CD4-positive, alpha-beta T cell (primary cell): Measurements from ENCODE around the gene SLC1A2. TPM values are rescaled to one million over a fixed set of nuclear protein-coding genes. Genes with fewer than 3 reads are reported as not detected.

Experiments
- ATAC-seq: fragments of 200-7000 bp; cut with Tn5 transposase; one replicate; pipeline ENCODE4 v1.10.0; 2022; ENCODE audit warnings: mild to moderate bottlenecking; ENCODE audit not compliant: poor library complexity
- CTCF ChIA-PET: fragments of 350-600 bp; sonication (Branson Sonifier 250); formaldehyde crosslinking; loops from one replicate; lab custom pipeline; 2021; ENCODE audit warnings: antibody characterized with exemption, inconsistent platforms; lab: Charles Lee
- POLR2A ChIA-PET: fragments of 350-600 bp; sonication (Branson Sonifier 250); formaldehyde crosslinking; loops from one replicate; lab custom pipeline; 2021; ENCODE audit warnings: antibody characterized with exemption, inconsistent platforms; lab: Charles Lee
- DNase-seq, 14 experiments: peaks; one replicate each; pipeline ENCODE4 v3.0.0-alpha.2; 2013 to 2020; ENCODE audit warnings: mixed read lengths in 2 of 14
- H3K27ac ChIP-seq, 2 donors: one replicate each; pipeline versions ENCODE4 v1.5.1 to v1.7.0; 2013; ENCODE audit warnings: low read length in 2 of 2, low read depth in 1 of 2, mild to moderate bottlenecking in 1 of 2
- H3K27me3 ChIP-seq, 2 experiments: 1 replicate in 1 of 2; 2 replicates in 1 of 2; pipeline versions ENCODE4 v1.6.1 to v1.7.0; 2013; ENCODE audit warnings: low read length in 2 of 2, control low read depth in 1 of 2, mild to moderate bottlenecking in 1 of 2, moderate library complexity in 1 of 2; ENCODE audit not compliant: insufficient read depth in 2 of 2, control insufficient read depth in 1 of 2
- H3K36me3 ChIP-seq: one replicate; pipeline ENCODE4 v1.6.1; 2013; ENCODE audit warnings: low read length, control low read depth; ENCODE audit not compliant: insufficient read depth
- H3K4me1 ChIP-seq: one replicate; pipeline ENCODE4 v1.6.1; 2013; ENCODE audit warnings: low read length, control low read depth; ENCODE audit not compliant: insufficient read depth
- H3K4me3 ChIP-seq: one replicate; pipeline ENCODE4 v1.5.1; 2013; ENCODE audit warnings: mild to moderate bottlenecking, low read length, moderate library complexity
- H3K9me3 ChIP-seq, 2 experiments: 1 replicate in 1 of 2; 2 replicates in 1 of 2; pipeline versions ENCODE4 v1.6.1 to v1.7.0; 2013; ENCODE audit warnings: low read length in 2 of 2, mild to moderate bottlenecking in 2 of 2, control low read depth in 1 of 2, moderate library complexity in 1 of 2; ENCODE audit not compliant: control insufficient read depth in 1 of 2, insufficient read depth in 1 of 2
- H3K27ac Mint-ChIP-seq: one replicate; pipeline ENCODE4 v1.8.0; 2020; ENCODE audit warnings: mixed read lengths
- H3K27me3 Mint-ChIP-seq: one replicate; pipeline ENCODE4 v1.8.0; 2021; ENCODE audit warnings: mixed read lengths
- H3K36me3 Mint-ChIP-seq: one replicate; pipeline ENCODE4 v1.8.0; 2021; ENCODE audit warnings: low read depth, mixed read lengths
- H3K4me1 Mint-ChIP-seq: one replicate; pipeline ENCODE4 v1.8.0; 2021; ENCODE audit warnings: low read depth, mixed read lengths
- H3K4me3 Mint-ChIP-seq: one replicate; pipeline ENCODE4 v1.8.0; 2020; ENCODE audit warnings: mild to moderate bottlenecking, mixed read lengths
- H3K9me3 Mint-ChIP-seq: one replicate; pipeline ENCODE4 v1.8.0; 2020; ENCODE audit warnings: mixed read lengths
- intact Hi-C, 2 experiments: fragments of 100-400 bp; cut with DNase I in 1 of 2; cut with micrococcal nuclease in 1 of 2; formaldehyde crosslinking; loops; one replicate each; pipeline versions ENCODE4 v1.15.1 to v1.9.0; 2023 to 2025; cut with DNase I, micrococcal nuclease
- total RNA-seq, 174 experiments: library from RNA in 2 of 174; stranded (reverse) in 2 of 174; gene quantifications; one replicate each; pipeline ENCODE4 v1.2.3 and lab custom pipeline; 2021 to 2026
- TF ChIP-seq, protein P1 (sequence below): fragments of 200-600 bp; IDR thresholded peaks from one replicate; pipeline ENCODE4 v1.8.0; 2022; ENCODE audit warnings: antibody characterized with exemption, mild to moderate bottlenecking

SLC1A2 gene
- total RNA-seq, 2 experiments from 2014 or later, result not detected

DNA sequence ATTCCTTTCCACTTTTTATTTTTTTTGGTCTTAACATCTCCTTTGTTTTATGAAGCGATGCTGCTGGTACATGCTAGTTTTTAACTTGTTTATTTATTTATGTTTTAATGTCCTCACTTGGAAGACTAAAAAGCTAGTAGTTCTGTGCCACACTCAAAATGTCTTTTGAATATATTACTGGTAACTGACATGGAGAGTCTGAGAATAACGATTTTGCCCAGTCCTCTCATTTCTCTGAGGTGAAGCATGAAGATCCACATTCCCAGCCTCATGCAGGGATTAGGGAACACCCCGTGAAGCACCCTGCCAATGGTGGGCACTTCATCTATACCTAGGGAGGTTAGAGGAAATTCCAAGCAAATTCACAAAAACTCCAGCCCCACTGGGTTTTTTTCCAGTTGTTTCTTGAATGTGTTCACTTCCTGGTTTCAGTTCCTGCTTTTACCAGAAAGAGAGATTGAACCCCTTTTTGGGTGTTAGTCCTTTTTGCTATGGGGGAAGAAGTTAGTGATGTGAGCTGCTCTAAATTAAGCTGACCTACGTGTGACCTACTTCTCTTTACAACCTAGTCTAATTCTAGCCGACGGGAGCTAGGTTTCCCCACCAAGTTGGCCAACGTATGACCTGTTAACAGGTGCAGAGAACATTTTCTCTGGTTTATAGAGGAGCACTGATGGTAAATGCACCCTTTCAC is 106.1 kb downstream of the SLC1A2 start:
- Histone ChIP-seq H3K9me3 (no peaks in the 10 kb centered on the region), H3K4me3 (no peak overlapping the region), H3K4me1 (peaks cover 18% of the 10 kb centered on the region), H3K27me3 (no peaks in the 10 kb centered on the region), H3K36me3 (no peaks in the 10 kb centered on the region), H3K27ac (no peak overlapping the region)
- H3K4me3 Mint-ChIP-seq, result no peak overlapping the region
- ChIA-PET POLR2A (interaction anchor here (0.7 kb wide), 1 partner anchor 197 kb away, joined by 3 read pairs; no protein-coding TSS in a partner anchor), CTCF (interaction anchor here (1.7 kb wide), 1 partner anchor 378 kb away, joined by 3 read pairs; no protein-coding TSS in a partner anchor)
- TF ChIP-seq, protein P1, sequence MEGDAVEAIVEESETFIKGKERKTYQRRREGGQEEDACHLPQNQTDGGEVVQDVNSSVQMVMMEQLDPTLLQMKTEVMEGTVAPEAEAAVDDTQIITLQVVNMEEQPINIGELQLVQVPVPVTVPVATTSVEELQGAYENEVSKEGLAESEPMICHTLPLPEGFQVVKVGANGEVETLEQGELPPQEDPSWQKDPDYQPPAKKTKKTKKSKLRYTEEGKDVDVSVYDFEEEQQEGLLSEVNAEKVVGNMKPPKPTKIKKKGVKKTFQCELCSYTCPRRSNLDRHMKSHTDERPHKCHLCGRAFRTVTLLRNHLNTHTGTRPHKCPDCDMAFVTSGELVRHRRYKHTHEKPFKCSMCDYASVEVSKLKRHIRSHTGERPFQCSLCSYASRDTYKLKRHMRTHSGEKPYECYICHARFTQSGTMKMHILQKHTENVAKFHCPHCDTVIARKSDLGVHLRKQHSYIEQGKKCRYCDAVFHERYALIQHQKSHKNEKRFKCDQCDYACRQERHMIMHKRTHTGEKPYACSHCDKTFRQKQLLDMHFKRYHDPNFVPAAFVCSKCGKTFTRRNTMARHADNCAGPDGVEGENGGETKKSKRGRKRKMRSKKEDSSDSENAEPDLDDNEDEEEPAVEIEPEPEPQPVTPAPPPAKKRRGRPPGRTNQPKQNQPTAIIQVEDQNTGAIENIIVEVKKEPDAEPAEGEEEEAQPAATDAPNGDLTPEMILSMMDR, result no peak
- DNase-seq (peak in 2 of 14 experiments; percentile 46 to 48), ATAC-seq (no peak)
- H3K36me3 Mint-ChIP-seq, result no peaks in the 10 kb centered on the region
- intact Hi-C loops, result no loop called here
- H3K9me3 Mint-ChIP-seq, result no peaks in the 10 kb centered on the region
- H3K27ac Mint-ChIP-seq, result no peak overlapping the region
- H3K4me1 Mint-ChIP-seq, result peaks cover 7% of the 10 kb centered on the region
- no peaks in the 10 kb centered on the region for H3K27me3 Mint-ChIP-seq

DNA sequence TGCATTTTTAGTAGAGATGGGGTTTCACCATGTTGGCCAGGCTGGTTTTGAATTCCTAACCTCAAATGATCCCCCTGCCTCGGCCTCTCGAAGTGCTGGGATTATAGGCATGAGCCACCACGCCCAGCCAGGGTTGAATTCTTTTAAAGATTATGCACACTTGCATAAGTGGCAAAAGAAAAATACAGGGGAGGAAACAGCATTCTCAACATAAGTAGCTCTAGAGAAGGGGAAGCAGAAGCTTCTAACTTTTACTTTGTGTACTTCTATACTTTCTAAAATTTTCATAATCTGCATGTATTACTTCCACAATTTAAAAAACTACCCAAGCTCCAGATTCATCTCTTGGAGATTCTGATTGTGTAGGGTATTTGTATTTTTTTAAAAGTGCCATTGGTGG is 108.0 kb downstream of the SLC1A2 start:
- ChIA-PET POLR2A (interaction anchor here (1.6 kb wide), 1 partner anchor 19 kb away, joined by 5 read pairs; no protein-coding TSS in a partner anchor), CTCF (no interaction called here)
- Mint-ChIP-seq H3K27me3 (no peaks in the 10 kb centered on the region), H3K27ac (no peak overlapping the region), H3K4me3 (no peak overlapping the region), H3K9me3 (no peaks in the 10 kb centered on the region), H3K36me3 (no peaks in the 10 kb centered on the region), H3K4me1 (no peaks in the 10 kb centered on the region)
- Histone ChIP-seq H3K4me1 (peaks cover 13% of the 10 kb centered on the region), H3K36me3 (no peaks in the 10 kb centered on the region), H3K9me3 (no peaks in the 10 kb centered on the region), H3K27me3 (no peaks in the 10 kb centered on the region), H3K4me3 (no peak overlapping the region), H3K27ac (no peak overlapping the region)
- ATAC-seq (no peak), DNase-seq (no peak)
- intact Hi-C loops, result no loop called here
- TF ChIP-seq, protein P1, result no peak

DNA sequence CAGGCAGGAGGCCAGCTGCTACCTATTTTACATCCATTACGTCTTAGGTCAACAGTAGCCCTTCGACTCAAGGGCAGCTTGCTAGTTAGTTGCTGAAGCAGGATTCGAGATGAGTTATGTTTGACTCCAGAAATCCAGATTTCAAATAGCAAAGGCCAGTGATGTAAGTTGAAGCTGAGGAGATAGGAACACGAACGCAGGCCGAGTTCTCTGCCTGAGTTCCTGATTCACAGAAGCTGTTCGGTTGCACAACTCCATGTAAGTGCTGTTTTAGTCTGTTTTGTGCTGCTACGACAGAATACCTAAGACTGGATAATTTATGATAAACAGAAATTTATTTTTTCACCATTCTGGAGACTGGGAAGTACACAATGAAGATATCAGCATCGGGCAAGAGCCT is 111.2 kb downstream of the SLC1A2 start:
- H3K36me3 ChIP-seq, result no peaks in the 10 kb centered on the region
- Mint-ChIP-seq H3K36me3 (no peaks in the 10 kb centered on the region), H3K27ac (no peak overlapping the region), H3K4me1 (peaks cover 26% of the 10 kb centered on the region), H3K4me3 (no peak overlapping the region), H3K9me3 (no peaks in the 10 kb centered on the region), H3K27me3 (no peaks in the 10 kb centered on the region)
- no peaks in the 10 kb centered on the region for H3K9me3 ChIP-seq
- POLR2A ChIA-PET, result no interaction called here
- no peak overlapping the region for H3K27ac ChIP-seq
- no peak overlapping the region for H3K4me3 ChIP-seq
- H3K4me1 ChIP-seq, result peaks cover 29% of the 10 kb centered on the region
- TF ChIP-seq, protein P1, result no peak
- no peaks in the 10 kb centered on the region for H3K27me3 ChIP-seq
- DNase-seq (peak in 2 of 14 experiments; percentile 45 to 48), ATAC-seq (no peak)
- intact Hi-C loops, result loop anchor here (5.0 to 10.0 kb wide), 3 partner anchors 66 to 381 kb away; no protein-coding TSS in a partner anchor
- CTCF ChIA-PET, result no interaction called here
